Measurements from ENCODE around the gene FAM200B. TPM values are rescaled to one million over a fixed set of nuclear protein-coding genes. Genes with fewer than 3 reads are reported as not detected.

The FAM200B gene
- total and polyA plus RNA-seq, 8 donors = 18.7 to 86.1 (median 37.8) TPM

- peaks cover 5 to 27% (median 10%) of the 10 kb centered on the region in 4 donors for H3K4me1 ChIP-seq
- WGBS, 5 donors = 88 to 100% (median 92%) methylated on average over 2 of the region's 2 CpGs
- no peaks in the 10 kb centered on the region for H3K27me3 ChIP-seq
- no peak for DNase-seq
- intact Hi-C loops (cut with DNase I; ENCODE audit: low total_unique reads) = no loop called here
- no peaks in the 10 kb centered on the region for H3K36me3 ChIP-seq
- H3K9me3 ChIP-seq = no peaks in the 10 kb centered on the region
- peak overlapping the region in 1 of 4 donors; percentile 13 for H3K4me3 ChIP-seq
- TF ChIP-seq POLR2A (IDR thresholded peaks at IDR 0.05) = no peak
- no peak for TF ChIP-seq EP300 (IDR thresholded peaks at IDR 0.05)
- TF ChIP-seq CTCF (IDR thresholded peaks at IDR 0.05) = no peak
- no peak for TF ChIP-seq POLR2AphosphoS5 (IDR thresholded peaks at IDR 0.05)
- H3K27ac ChIP-seq = peak overlapping the region in 2 of 5 donors; percentile 45 to 57
Observed at GRCh38 chr4:15658781-15659180, 22.8 kb upstream of the FAM200B start.

GRCh38 chr4:15659768-15660570 is 21.7 kb upstream of the FAM200B start:
- Histone ChIP-seq H3K27ac (peak overlapping the region in 2 of 5 donors; percentile 45 to 57), H3K36me3 (no peaks in the 10 kb centered on the region), H3K9me3 (no peaks in the 10 kb centered on the region), H3K27me3 (no peaks in the 10 kb centered on the region), H3K4me3 (no peak overlapping the region), H3K4me1 (peaks cover 0 to 22% (median 8%) of the 10 kb centered on the region in 4 donors)
- WGBS, 5 donors = 75 to 99% (median 93%) methylated on average over 5 of the region's 5 CpGs
- intact Hi-C loops (cut with DNase I; ENCODE audit: low total_unique reads) = no loop called here
- TF ChIP-seq EP300 (IDR thresholded peaks at IDR 0.05) = no peak
- TF ChIP-seq POLR2AphosphoS5 (IDR thresholded peaks at IDR 0.05) = peak in 1 of 3 donors; percentile 25
- no peak for TF ChIP-seq CTCF (IDR thresholded peaks at IDR 0.05)
- no peak for TF ChIP-seq POLR2A (IDR thresholded peaks at IDR 0.05)
- DNase-seq = no peak

GRCh38 chr4:15665753-15666365 is 15.8 kb upstream of the FAM200B start:
- no peak overlapping the region for H3K4me3 ChIP-seq
- no peaks in the 10 kb centered on the region for H3K27me3 ChIP-seq
- H3K36me3 ChIP-seq = no peaks in the 10 kb centered on the region
- H3K27ac ChIP-seq = peak overlapping the region in 2 of 5 donors; percentile 63 to 77
- no peaks in the 10 kb centered on the region for H3K9me3 ChIP-seq
- peak in 1 of 3 donors; percentile 42 for TF ChIP-seq POLR2AphosphoS5 (IDR thresholded peaks at IDR 0.05)
- no peak for TF ChIP-seq POLR2A (IDR thresholded peaks at IDR 0.05)
- DNase-seq = peak in 1 of 2 donors; percentile 37
- no peaks in the 10 kb centered on the region for H3K4me1 ChIP-seq
- WGBS, 5 donors = 66 to 92% (median 83%) methylated on average over 3 of the region's 3 CpGs
- intact Hi-C loops (cut with DNase I; ENCODE audit: low total_unique reads) = no loop called here

- WGBS, 5 donors = 88 to 97% (median 91%) methylated on average over 4 of the region's 4 CpGs
- no peaks in the 10 kb centered on the region for H3K27me3 ChIP-seq
- no peak overlapping the region for H3K27ac ChIP-seq
- H3K36me3 ChIP-seq = no peaks in the 10 kb centered on the region
- no peak overlapping the region for H3K4me3 ChIP-seq
- TF ChIP-seq CTCF (IDR thresholded peaks at IDR 0.05) (no peak), POLR2A (IDR thresholded peaks at IDR 0.05) (no peak), EP300 (IDR thresholded peaks at IDR 0.05) (no peak), POLR2AphosphoS5 (IDR thresholded peaks at IDR 0.05) (no peak)
- intact Hi-C loops (cut with DNase I; ENCODE audit: low total_unique reads) = no loop called here
- H3K4me1 ChIP-seq = no peaks in the 10 kb centered on the region
- no peak for DNase-seq
- H3K9me3 ChIP-seq = no peaks in the 10 kb centered on the region
Observed at GRCh38 chr4:15667006-15667405, 14.6 kb upstream of the FAM200B start.
